IMR-90 (cell line): ENCODE measurements around the gene FAM98B. TPM values are rescaled to one million over a fixed set of nuclear protein-coding genes. Genes with fewer than 3 reads are reported as not detected.

ENCODE experiments used
- ATAC-seq: fragments of 200-7000 bp; cut with Tn5 transposase; 2 replicates; pipeline ENCODE4 v1.9.1; 2020; ENCODE audit warnings: low read depth, mild to moderate bottlenecking, moderate library complexity
- BruUV-seq: library from RNA; stranded (reverse); fragments of 400-500 nt; replicated peaks from 2 replicates; lab custom pipeline; 2021; lab: Mats Ljungman, UMichigan
- CTCF ChIA-PET: fragments of 300-600 bp; formaldehyde crosslinking; extraction: SDS; loops from one replicate; lab custom pipeline; 2021; ENCODE audit warnings: antibody characterized with exemption; lab: Yijun Ruan, JAX
- POLR2A ChIA-PET: fragments of 300-600 bp; sonication (Branson Sonifier 250); formaldehyde crosslinking; loops from one replicate; lab custom pipeline; 2022; ENCODE audit warnings: antibody characterized with exemption; ENCODE audit not compliant: unreplicated experiment; lab: Charles Lee
- DNase-seq: peaks from one replicate; pipeline ENCODE4 v3.0.0; 2013
- H2AFZ ChIP-seq: replicated peaks from 2 replicates; pipeline ENCODE3; 2013; ENCODE audit warnings: low read length, mild to moderate bottlenecking; ENCODE audit not compliant: poor library complexity
- H2AK5ac ChIP-seq: 2 replicates; pipeline ENCODE4 v1.6.1; 2013; ENCODE audit warnings: low read depth, low read length, inconsistent platforms
- H2AK9ac ChIP-seq: replicated peaks from 2 replicates; pipeline ENCODE3; 2013; ENCODE audit warnings: mild to moderate bottlenecking, low read depth, low read length, moderate library complexity; ENCODE audit not compliant: poor library complexity
- H2BK120ac ChIP-seq: 2 replicates; pipeline ENCODE4 v1.6.1; 2013; ENCODE audit warnings: low read depth, low read length, inconsistent platforms
- H2BK15ac ChIP-seq: 3 replicates; pipeline ENCODE4 v1.6.1; 2013; ENCODE audit warnings: low read depth, low read length, inconsistent platforms
- H2BK20ac ChIP-seq: 2 replicates; pipeline ENCODE4 v1.6.1; 2013; ENCODE audit warnings: low read depth, mild to moderate bottlenecking, inconsistent platforms, low read length, moderate library complexity
- H2BK5ac ChIP-seq: 2 replicates; pipeline ENCODE4 v1.6.1; 2013; ENCODE audit warnings: mild to moderate bottlenecking, low read depth, low read length, inconsistent platforms; ENCODE audit not compliant: poor library complexity, severe bottlenecking
- H3K14ac ChIP-seq: replicated peaks from 2 replicates; pipeline ENCODE4 v1.6.1; 2013; ENCODE audit warnings: low read depth, low read length, inconsistent platforms
- H3K18ac ChIP-seq: 2 replicates; pipeline ENCODE4 v1.6.1; 2013; ENCODE audit warnings: low read depth, low read length, control low read depth
- H3K23ac ChIP-seq: 2 replicates; pipeline ENCODE4 v1.6.1; 2013; ENCODE audit warnings: low read depth, low read length, inconsistent platforms
- H3K27ac ChIP-seq: 2 replicates; pipeline ENCODE4 v1.5.1; 2013; ENCODE audit warnings: mild to moderate bottlenecking, control low read depth, low read length; ENCODE audit not compliant: insufficient read depth
- H3K27me3 ChIP-seq: 2 replicates; pipeline ENCODE4 v1.6.1; 2013; ENCODE audit warnings: low read length; ENCODE audit not compliant: control insufficient read depth, insufficient read depth
- H3K36me3 ChIP-seq: 2 replicates; pipeline ENCODE4 v1.6.1; 2013; ENCODE audit warnings: low read length, mixed read lengths; ENCODE audit not compliant: control insufficient read depth, insufficient read depth
- H3K4ac ChIP-seq: 2 replicates; pipeline ENCODE4 v1.6.1; 2013; ENCODE audit warnings: low read depth, low read length, inconsistent platforms
- H3K4me1 ChIP-seq: 2 replicates; pipeline ENCODE4 v1.6.1; 2013; ENCODE audit warnings: low read length, mixed read lengths; ENCODE audit not compliant: control insufficient read depth, insufficient read depth
- H3K4me2 ChIP-seq: 2 replicates; pipeline ENCODE4 v1.6.1; 2013; ENCODE audit warnings: low read depth, mild to moderate bottlenecking, control low read depth, low read length, moderate library complexity
- H3K4me3 ChIP-seq: 2 replicates; pipeline ENCODE4 v1.5.1; 2013; ENCODE audit warnings: low read depth, mild to moderate bottlenecking, control low read depth, low read length, moderate library complexity; ENCODE audit not compliant: insufficient read depth
- H3K56ac ChIP-seq: 2 replicates; pipeline ENCODE4 v1.6.1; 2013; ENCODE audit warnings: low read length, inconsistent platforms; ENCODE audit not compliant: insufficient read depth; ENCODE audit errors: extremely low read depth
- H3K79me1 ChIP-seq, 2 experiments: 2 replicates each; pipeline ENCODE4 v1.6.1; 2013; ENCODE audit warnings: low read length in 2 of 2, inconsistent platforms in 1 of 2, low read depth in 1 of 2
- H3K9ac ChIP-seq: 2 replicates; pipeline ENCODE4 v1.6.1; 2013; ENCODE audit warnings: low read depth, low read length, control low read depth
- H3K9me1 ChIP-seq: 2 replicates; pipeline ENCODE4 v1.6.1; 2013; ENCODE audit warnings: low read length, inconsistent platforms; ENCODE audit not compliant: insufficient read depth
- H3K9me3 ChIP-seq: 2 replicates; pipeline ENCODE4 v1.6.1; 2013; ENCODE audit warnings: low read length; ENCODE audit not compliant: control insufficient read depth, insufficient read depth
- H4K20me1 ChIP-seq: 2 replicates; pipeline ENCODE4 v1.6.1; 2013; ENCODE audit warnings: low read length, inconsistent platforms; ENCODE audit not compliant: insufficient read depth
- H4K5ac ChIP-seq: 2 replicates; pipeline ENCODE4 v1.6.1; 2013; ENCODE audit warnings: mild to moderate bottlenecking, low read depth, low read length, control low read depth
- H4K8ac ChIP-seq, 2 experiments: 2 replicates each; pipeline ENCODE4 v1.6.1; 2013; ENCODE audit warnings: low read depth in 2 of 2, low read length in 2 of 2, control low read depth in 1 of 2, inconsistent platforms in 1 of 2
- H4K91ac ChIP-seq: 2 replicates; pipeline ENCODE4 v1.6.1; 2013; ENCODE audit warnings: low read depth, low read length, inconsistent platforms; ENCODE audit not compliant: insufficient read depth
- BHLHE40 ChIP-seq: fragments of 150-350 bp; IDR thresholded peaks from 2 replicates; pipeline ENCODE4 v1.6.1; 2016; ENCODE audit warnings: mild to moderate bottlenecking, low read depth, low read length
- CHD1 ChIP-seq: IDR thresholded peaks from 2 replicates; pipeline ENCODE4 v1.6.1; 2012; ENCODE audit warnings: low read depth, low read length, improper control_type of control experiment
- CTCF ChIP-seq: conservative IDR thresholded peaks from 2 replicates; pipeline ENCODE4 v1.5.1; 2012; ENCODE audit warnings: mild to moderate bottlenecking, low read depth, low read length, improper control_type of control experiment
- MAFK ChIP-seq: IDR thresholded peaks from 2 replicates; pipeline ENCODE4 v1.6.1; 2012; ENCODE audit warnings: low read depth, low read length, improper control_type of control experiment
- MAZ ChIP-seq: IDR thresholded peaks from 2 replicates; pipeline ENCODE4 v1.6.1; 2012; ENCODE audit warnings: low read depth, mild to moderate bottlenecking, low read length, improper control_type of control experiment, moderate library complexity, borderline replicate concordance
- SMC3 ChIP-seq: fragments of 150-350 bp; IDR thresholded peaks from 2 replicates; pipeline ENCODE4 v1.6.1; 2016; ENCODE audit warnings: low read depth, mild to moderate bottlenecking, antibody characterized with exemption, low read length, moderate library complexity
- USF2 ChIP-seq: fragments of 150-350 bp; IDR thresholded peaks from 2 replicates; pipeline ENCODE4 v1.6.1; 2017; ENCODE audit warnings: mild to moderate bottlenecking, antibody characterized with exemption, low read length, low read depth
- WGBS, 2 experiments: methylation state at CpG; one replicate each; pipeline versions ENCODE4 v1.1.5 to v1.1.7; 2013; ENCODE audit warnings: missing lambda C conversion rate in 2 of 2; ENCODE audit not compliant: insufficient read length in 1 of 2; ENCODE audit errors: extremely low coverage in 2 of 2; 5-methylcytosine and 5-hydroxymethylcytosine counted together
- dilution Hi-C: fragments of 300-500 bp; cut with HindIII; formaldehyde crosslinking; loops from one replicate; pipeline ENCODE4 v1.14.3; 2018; ENCODE audit warnings: low sequenced_read_pairs; ENCODE audit not compliant: unreplicated experiment
- in situ Hi-C: fragments of 300-500 bp; cut with MboI; formaldehyde crosslinking; loops from 3 replicates; pipeline ENCODE4 v1.14.3; 2019; ENCODE audit warnings: low sequenced_read_pairs, inconsistent platforms, mixed read lengths
- intact Hi-C: fragments of 100-400 bp; cut with micrococcal nuclease; formaldehyde crosslinking; loops from 2 replicates; pipeline ENCODE4 v1.10.0; 2022
- polyA plus RNA-seq, 3 experiments: library from polyadenylated mRNA; depleted of rRNA; stranded (reverse); fragments of >200 nt; gene quantifications; 2 replicates each; pipeline ENCODE4 v1.2.3, GENCODE V29; 2012; ENCODE audit warnings: low replicate concordance in 1 of 3
- total RNA-seq: library from RNA; depleted of rRNA; stranded (reverse); fragments of >200 nt; gene quantifications from 2 replicates; pipeline ENCODE4 v1.2.3, GENCODE V29; 2012

FAM98B gene
- total and polyA plus RNA-seq, 2 of the 4 experiments (the other 2 are of a cell fraction) = 2.7 to 12.2 TPM

GRCh38 chr15:38475361-38475760 is 21.4 kb downstream of the FAM98B start:
- H4K8ac ChIP-seq = no peak overlapping the region
- H2AK5ac ChIP-seq = no peak overlapping the region
- H3K9me3 ChIP-seq = no peaks in the 10 kb centered on the region
- H3K9ac ChIP-seq = no peak overlapping the region
- peaks cover 9% of the 10 kb centered on the region for H3K36me3 ChIP-seq
- no peak overlapping the region for H3K14ac ChIP-seq
- H3K79me1 ChIP-seq = peaks cover 3 to 15% of the 10 kb centered on the region in 2 experiments; a peak in 3 of 4 replicates
- dilution Hi-C loops (no loop called here), intact Hi-C loops (loop anchor here (5.0 kb wide), 1 partner anchor 72 kb away; no protein-coding TSS in a partner anchor), in situ Hi-C loops (no loop called here)
- no peak overlapping the region; the same call in 1 of the 2 replicates for H2BK120ac ChIP-seq
- no peak overlapping the region; the same call in 1 of the 2 replicates for H4K5ac ChIP-seq
- BruUV-seq = no TSS peak
- H4K91ac ChIP-seq = no peak overlapping the region
- no peak overlapping the region for H3K27ac ChIP-seq
- peaks cover 4% of the 10 kb centered on the region; the same call in 1 of the 2 replicates for H3K9me1 ChIP-seq
- no peak overlapping the region for H2BK20ac ChIP-seq
- no peaks in the 10 kb centered on the region for H3K27me3 ChIP-seq
- POLR2A ChIA-PET = no interaction called here
- H3K4me2 ChIP-seq = no peak overlapping the region
- CTCF ChIA-PET = interaction anchor here (0.8 to 1.6 kb wide), 4 partner anchors 35 to 224 kb away, joined by 3 to 6 read pairs (median 4); no protein-coding TSS in a partner anchor
- DNase-seq (no peak), ATAC-seq (no peak)
- no peak overlapping the region for H3K18ac ChIP-seq
- H2BK5ac ChIP-seq = no peak overlapping the region
- no peak for TF ChIP-seq MAZ
- TF ChIP-seq BHLHE40 = no peak
- no peak for TF ChIP-seq USF2
- no peak for TF ChIP-seq MAFK
- no peak for TF ChIP-seq CHD1
- no peak for TF ChIP-seq SMC3
- TF ChIP-seq CTCF = no peak
- no peak overlapping the region for H3K56ac ChIP-seq
- no peak overlapping the region for H2BK15ac ChIP-seq
- no peak overlapping the region for H2AFZ ChIP-seq
- peaks cover 6% of the 10 kb centered on the region for H3K4me1 ChIP-seq
- WGBS, 2 experiments = 80% methylated on average over 1 of the region's 2 CpGs; no CpG with 5 or more reads in 1 of the 2 experiments
- no peak overlapping the region for H3K23ac ChIP-seq
- H4K20me1 ChIP-seq = peaks cover 3% of the 10 kb centered on the region; the same call in 1 of the 2 replicates
- H3K4ac ChIP-seq = no peak overlapping the region
- no peak overlapping the region for H3K4me3 ChIP-seq
- H2AK9ac ChIP-seq = no peak overlapping the region
